ENCODE measurements around the gene CDYL2. TPM values are rescaled to one million over a fixed set of nuclear protein-coding genes. Genes with fewer than 3 reads are reported as not detected.
A peak's percentile ranks its signal among the peaks of the same experiment; 100 is the strongest.
"Not testable (repeated sequence)": the region's sequence is repeated elsewhere in the genome, so short reads cannot be mapped to it uniquely, and the experiment has no call there.

Gene CDYL2
- total RNA-seq, 6 donors from 2014 or later: 6.0 to 16.7 (median 8.0) TPM

DNA sequence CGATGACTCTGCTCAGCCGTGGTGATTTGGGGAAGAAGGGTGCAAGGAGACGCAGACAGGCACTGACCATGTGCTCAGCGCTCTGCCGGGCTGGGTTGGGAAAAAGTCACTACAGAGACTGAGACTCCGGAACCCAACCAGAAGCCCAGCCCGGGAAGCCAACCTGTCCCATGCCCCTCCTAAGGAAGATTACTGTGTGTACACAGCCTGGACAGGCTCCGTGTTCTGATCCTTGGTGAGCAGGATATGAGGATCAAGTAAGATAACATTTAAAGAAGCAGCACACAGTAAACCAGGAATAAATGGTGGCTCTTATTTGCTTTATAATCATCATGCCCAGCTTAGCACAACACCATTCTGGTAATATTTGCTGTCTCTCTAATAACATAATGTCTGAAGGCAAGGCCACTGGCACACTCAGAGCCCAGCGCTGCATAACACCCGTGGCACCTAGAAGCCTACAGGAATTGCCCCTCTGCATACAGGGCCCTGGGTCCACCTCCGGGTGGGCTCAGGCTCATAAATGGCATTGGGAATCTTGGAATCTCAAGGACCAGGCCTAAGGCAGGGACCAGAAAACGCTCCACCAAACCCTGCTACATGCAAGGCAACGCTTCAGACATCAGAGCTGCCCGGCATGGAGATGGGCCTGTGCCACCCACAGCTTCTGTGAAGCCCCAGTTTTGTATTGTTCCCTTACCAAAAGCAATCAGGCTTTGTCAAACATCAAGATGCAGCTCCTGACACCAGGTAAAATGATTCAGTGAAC, 150.1 kb downstream of the CDYL2 start:
- no peak for TF ChIP-seq EP300 (IDR thresholded peaks at IDR 0.05)
- TF ChIP-seq POLR2A (IDR thresholded peaks at IDR 0.05): no peak
- Histone ChIP-seq H3K36me3 (no peaks in the 10 kb centered on the region), H3K4me3 (no peak overlapping the region), H3K27ac (no peak overlapping the region), H3K4me1 (peaks cover 0 to 4% (median 0%) of the 10 kb centered on the region in 4 donors), H3K27me3 (no peaks in the 10 kb centered on the region), H3K9me3 (no peaks in the 10 kb centered on the region)
- DNase-seq: no peak
- 81 to 93% methylated on average over 10 to 14 of the region's 14 CpGs for WGBS, 2 donors
- peak in 1 of 2 donors; percentile 30 for ATAC-seq (ENCODE audit: low FRiP score in 2 of 2)

DNA sequence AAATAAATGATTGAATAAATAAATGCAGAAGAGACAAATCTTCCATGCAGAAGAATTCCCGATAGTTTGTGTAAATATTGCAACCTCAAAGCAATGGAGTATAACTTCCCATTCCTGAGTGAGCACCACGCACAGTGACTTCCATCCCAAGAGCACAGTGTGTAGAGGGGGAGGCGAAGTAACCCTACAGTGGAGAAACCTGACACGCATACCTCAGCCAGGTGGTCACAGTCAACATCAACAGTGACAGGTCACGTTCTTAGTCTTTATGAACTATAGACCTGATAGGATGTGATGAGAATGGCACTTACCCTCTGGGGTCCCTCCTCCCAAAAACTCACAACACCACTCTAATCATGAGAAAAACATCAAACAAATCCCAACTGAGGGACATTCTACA, 152.0 kb downstream of the CDYL2 start:
- H3K4me1 ChIP-seq: peaks cover 0 to 4% (median 0%) of the 10 kb centered on the region in 4 donors
- WGBS, 2 donors: 82 to 83% methylated on average over 5 of the region's 5 CpGs
- H3K4me3 ChIP-seq: no peak overlapping the region
- ATAC-seq (ENCODE audit: low FRiP score in 2 of 2) (no peak), DNase-seq (no peak)
- no peak for TF ChIP-seq POLR2A (IDR thresholded peaks at IDR 0.05)
- no peak for TF ChIP-seq EP300 (IDR thresholded peaks at IDR 0.05)
- TF ChIP-seq, protein P1, sequence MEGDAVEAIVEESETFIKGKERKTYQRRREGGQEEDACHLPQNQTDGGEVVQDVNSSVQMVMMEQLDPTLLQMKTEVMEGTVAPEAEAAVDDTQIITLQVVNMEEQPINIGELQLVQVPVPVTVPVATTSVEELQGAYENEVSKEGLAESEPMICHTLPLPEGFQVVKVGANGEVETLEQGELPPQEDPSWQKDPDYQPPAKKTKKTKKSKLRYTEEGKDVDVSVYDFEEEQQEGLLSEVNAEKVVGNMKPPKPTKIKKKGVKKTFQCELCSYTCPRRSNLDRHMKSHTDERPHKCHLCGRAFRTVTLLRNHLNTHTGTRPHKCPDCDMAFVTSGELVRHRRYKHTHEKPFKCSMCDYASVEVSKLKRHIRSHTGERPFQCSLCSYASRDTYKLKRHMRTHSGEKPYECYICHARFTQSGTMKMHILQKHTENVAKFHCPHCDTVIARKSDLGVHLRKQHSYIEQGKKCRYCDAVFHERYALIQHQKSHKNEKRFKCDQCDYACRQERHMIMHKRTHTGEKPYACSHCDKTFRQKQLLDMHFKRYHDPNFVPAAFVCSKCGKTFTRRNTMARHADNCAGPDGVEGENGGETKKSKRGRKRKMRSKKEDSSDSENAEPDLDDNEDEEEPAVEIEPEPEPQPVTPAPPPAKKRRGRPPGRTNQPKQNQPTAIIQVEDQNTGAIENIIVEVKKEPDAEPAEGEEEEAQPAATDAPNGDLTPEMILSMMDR (IDR thresholded peaks at IDR 0.05): no peak
- no peak for TF ChIP-seq POLR2AphosphoS5 (IDR thresholded peaks at IDR 0.05)
- no peaks in the 10 kb centered on the region for H3K36me3 ChIP-seq
- no peak overlapping the region for H3K27ac ChIP-seq
- no peaks in the 10 kb centered on the region for H3K27me3 ChIP-seq
- H3K9me3 ChIP-seq: no peaks in the 10 kb centered on the region

DNA sequence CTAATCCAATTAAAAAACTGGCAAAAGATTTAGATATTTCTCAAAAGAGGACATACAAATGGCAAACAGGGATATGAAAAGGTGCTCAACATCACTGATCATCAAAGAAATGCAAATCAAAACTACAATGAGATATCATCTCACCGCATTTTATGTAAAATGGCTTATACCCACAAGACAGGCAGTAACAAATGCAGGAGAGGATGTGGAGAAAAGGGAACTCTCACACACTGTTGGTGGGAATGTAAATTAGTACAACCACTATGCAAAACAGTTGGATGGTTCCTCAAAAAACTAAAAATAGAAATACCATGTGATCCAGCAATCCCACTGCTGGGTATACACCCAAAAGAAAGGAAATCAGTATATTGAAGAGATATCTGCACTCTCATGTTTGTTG, 154.1 kb downstream of the CDYL2 start:
- not testable (repeated sequence) for H3K4me3 ChIP-seq; DNase-seq; H3K27me3 ChIP-seq; H3K36me3 ChIP-seq; ATAC-seq (ENCODE audit: low FRiP score in 2 of 2); H3K4me1 ChIP-seq; H3K9me3 ChIP-seq; H3K27ac ChIP-seq
- 79 to 86% methylated on average over 1 of the region's 1 CpG for WGBS, 2 donors

DNA sequence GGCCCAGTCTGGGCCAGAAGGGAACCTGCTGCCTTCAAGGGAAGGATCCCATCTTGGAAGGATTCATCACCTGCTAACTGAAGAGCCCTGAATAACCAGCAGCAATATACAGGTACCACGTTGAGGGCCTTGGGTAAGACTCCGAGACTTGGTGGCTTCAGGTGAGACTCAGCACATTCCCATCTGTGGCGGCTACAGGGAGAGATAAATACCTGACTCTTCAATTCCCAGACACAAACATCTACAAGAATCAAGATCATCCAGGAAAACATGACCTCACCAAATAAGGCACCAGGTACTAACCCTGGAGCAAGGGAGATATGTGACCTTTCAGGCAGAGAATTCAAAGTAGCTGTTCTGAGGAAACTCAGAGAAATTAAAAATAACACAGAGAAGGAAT, 164.1 kb downstream of the CDYL2 start:
- 93 to 96% methylated on average over 3 of the region's 3 CpGs for WGBS, 2 donors
- H3K4me3 ChIP-seq: no peak overlapping the region
- TF ChIP-seq POLR2A (IDR thresholded peaks at IDR 0.05): no peak
- TF ChIP-seq, protein P1 (IDR thresholded peaks at IDR 0.05): no peak
- no peak for TF ChIP-seq POLR2AphosphoS5 (IDR thresholded peaks at IDR 0.05)
- TF ChIP-seq EP300 (IDR thresholded peaks at IDR 0.05): no peak
- no peak for DNase-seq
- H3K27me3 ChIP-seq: no peaks in the 10 kb centered on the region
- H3K4me1 ChIP-seq: no peaks in the 10 kb centered on the region
- ATAC-seq (ENCODE audit: low FRiP score in 2 of 2): no peak
- peaks cover 0 to 9% (median 6%) of the 10 kb centered on the region in 4 donors for H3K9me3 ChIP-seq
- no peaks in the 10 kb centered on the region for H3K36me3 ChIP-seq
- no peak overlapping the region for H3K27ac ChIP-seq

DNA sequence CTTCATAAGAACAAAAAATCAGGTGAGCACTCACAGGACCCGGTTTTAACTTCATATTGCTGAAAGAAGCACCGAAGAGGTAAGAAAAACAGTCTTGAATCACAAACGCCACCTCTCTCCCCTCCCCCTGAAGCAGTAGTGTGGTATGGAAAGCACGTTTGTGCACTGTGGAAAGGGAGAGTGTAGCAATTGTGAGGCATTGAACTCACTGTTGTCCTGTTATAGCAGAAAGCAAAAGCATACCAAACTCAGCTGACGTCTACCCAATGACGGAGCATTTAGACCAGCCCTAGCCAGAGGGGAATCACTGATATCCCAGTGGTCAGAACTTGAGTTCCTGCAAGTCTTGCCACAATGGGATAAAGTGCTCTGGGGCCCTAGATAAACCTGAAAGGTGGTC, 164.8 kb downstream of the CDYL2 start:
- TF ChIP-seq POLR2A (IDR thresholded peaks at IDR 0.05) (no peak), EP300 (IDR thresholded peaks at IDR 0.05) (no peak), POLR2AphosphoS5 (IDR thresholded peaks at IDR 0.05) (no peak)
- TF ChIP-seq, protein P1 (IDR thresholded peaks at IDR 0.05): no peak
- ATAC-seq (ENCODE audit: low FRiP score in 2 of 2) (no peak), DNase-seq (no peak)
- H3K27ac ChIP-seq: no peak overlapping the region
- no peaks in the 10 kb centered on the region for H3K36me3 ChIP-seq
- H3K27me3 ChIP-seq: no peaks in the 10 kb centered on the region
- WGBS, 2 donors: 88 to 96% methylated on average over 6 of the region's 6 CpGs
- peaks cover 0 to 9% (median 8%) of the 10 kb centered on the region in 4 donors for H3K9me3 ChIP-seq
- no peaks in the 10 kb centered on the region for H3K4me1 ChIP-seq
- H3K4me3 ChIP-seq: no peak overlapping the region

DNA sequence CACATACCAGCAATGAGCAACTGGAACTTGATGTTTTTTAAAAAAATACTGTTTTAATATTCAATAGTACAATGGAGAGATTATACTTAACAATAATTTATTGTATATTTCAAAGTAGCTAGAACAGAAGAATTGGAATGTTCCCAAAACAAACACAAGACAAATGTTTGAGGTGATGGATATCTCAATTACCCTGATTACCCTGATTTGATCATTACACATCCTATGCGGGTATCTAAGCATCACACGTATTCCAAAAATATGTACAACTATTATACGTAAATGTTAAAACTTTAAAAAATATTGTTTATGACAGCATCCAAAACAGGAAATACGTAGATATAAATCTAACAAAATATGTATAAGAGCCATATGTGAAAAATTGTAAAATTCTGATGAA, 166.8 kb downstream of the CDYL2 start:
- Histone ChIP-seq H3K36me3 (peaks cover 0 to 4% (median 0%) of the 10 kb centered on the region in 4 donors), H3K27me3 (no peaks in the 10 kb centered on the region), H3K9me3 (peaks cover 0 to 7% (median 5%) of the 10 kb centered on the region in 4 donors), H3K4me1 (no peaks in the 10 kb centered on the region), H3K4me3 (no peak overlapping the region), H3K27ac (no peak overlapping the region)
- ATAC-seq (ENCODE audit: low FRiP score in 2 of 2) (no peak), DNase-seq (no peak)
- 86 to 89% methylated on average over 4 of the region's 4 CpGs for WGBS, 2 donors
- TF ChIP-seq, protein P1 (IDR thresholded peaks at IDR 0.05): no peak
- TF ChIP-seq POLR2AphosphoS5 (IDR thresholded peaks at IDR 0.05) (no peak), POLR2A (IDR thresholded peaks at IDR 0.05) (no peak), EP300 (IDR thresholded peaks at IDR 0.05) (no peak)
